GM12801 (cell line): Measurements from ENCODE around the gene MRPL51.

ENCODE experiments used
- TF ChIP-seq, protein P1 (sequence below): IDR thresholded peaks from one replicate; pipeline ENCODE4 v1.5.1; 2011; ENCODE audit warnings: control low read depth; ENCODE audit not compliant: insufficient read length; ENCODE audit errors: extremely low read depth

Gene MRPL51

DNA sequence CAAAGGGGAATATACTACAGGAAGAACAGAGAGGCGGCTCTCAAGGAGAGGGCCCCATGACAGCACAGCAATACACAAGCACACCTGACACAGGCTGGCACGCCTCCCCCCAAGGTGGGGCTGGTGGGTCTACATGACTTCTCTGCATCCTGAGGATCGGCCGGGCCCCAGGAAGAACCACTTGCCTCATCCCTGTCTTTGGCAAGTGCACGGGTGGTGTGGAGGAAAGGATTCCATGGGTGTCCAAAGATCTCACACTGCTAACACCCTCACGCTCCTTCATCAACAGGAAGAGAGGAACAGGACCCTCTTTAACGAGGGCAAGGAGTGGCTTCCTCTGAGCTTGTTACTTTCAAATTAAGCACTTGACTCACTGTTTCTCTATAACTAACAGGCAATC is 29.8 kb downstream of the MRPL51 start:
- TF ChIP-seq, protein P1, sequence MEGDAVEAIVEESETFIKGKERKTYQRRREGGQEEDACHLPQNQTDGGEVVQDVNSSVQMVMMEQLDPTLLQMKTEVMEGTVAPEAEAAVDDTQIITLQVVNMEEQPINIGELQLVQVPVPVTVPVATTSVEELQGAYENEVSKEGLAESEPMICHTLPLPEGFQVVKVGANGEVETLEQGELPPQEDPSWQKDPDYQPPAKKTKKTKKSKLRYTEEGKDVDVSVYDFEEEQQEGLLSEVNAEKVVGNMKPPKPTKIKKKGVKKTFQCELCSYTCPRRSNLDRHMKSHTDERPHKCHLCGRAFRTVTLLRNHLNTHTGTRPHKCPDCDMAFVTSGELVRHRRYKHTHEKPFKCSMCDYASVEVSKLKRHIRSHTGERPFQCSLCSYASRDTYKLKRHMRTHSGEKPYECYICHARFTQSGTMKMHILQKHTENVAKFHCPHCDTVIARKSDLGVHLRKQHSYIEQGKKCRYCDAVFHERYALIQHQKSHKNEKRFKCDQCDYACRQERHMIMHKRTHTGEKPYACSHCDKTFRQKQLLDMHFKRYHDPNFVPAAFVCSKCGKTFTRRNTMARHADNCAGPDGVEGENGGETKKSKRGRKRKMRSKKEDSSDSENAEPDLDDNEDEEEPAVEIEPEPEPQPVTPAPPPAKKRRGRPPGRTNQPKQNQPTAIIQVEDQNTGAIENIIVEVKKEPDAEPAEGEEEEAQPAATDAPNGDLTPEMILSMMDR, result no peak

DNA sequence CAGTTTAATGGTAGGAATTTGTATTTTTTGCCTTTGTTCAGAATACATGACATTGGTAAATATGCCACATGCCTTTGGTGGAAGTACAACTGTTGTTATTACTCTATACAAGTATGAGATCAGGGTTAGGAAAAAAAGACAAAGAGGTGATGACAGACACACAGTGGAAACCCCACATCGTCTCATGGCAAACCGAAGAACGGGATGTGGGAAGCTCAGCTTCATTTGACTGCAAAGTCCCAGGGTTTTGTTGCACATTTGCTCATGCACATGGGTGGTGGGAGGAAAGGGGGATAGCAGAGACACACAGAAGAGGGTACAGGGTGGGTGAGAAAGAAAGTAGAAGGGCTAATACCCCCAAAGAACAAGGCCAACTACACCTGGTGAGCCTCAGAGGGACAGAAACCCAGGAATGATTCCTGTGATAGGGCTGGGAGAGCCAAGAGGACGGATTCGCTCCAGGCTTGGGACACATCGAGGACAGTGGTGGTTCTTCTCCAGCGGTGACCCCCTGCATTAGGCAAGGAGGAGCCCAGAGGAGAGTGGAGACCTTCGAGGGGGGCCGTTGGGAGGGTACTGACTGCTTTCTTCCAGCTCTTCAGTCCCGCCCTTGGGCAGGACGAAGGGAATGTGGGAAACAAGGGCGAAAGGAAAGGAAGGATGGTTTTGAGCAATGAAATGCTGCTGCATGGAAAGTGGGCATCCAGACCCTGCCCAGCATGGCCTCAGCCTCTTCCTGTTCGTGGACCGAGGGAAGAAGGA is 30.6 kb downstream of the MRPL51 start:
- TF ChIP-seq, protein P1, result no peak

DNA sequence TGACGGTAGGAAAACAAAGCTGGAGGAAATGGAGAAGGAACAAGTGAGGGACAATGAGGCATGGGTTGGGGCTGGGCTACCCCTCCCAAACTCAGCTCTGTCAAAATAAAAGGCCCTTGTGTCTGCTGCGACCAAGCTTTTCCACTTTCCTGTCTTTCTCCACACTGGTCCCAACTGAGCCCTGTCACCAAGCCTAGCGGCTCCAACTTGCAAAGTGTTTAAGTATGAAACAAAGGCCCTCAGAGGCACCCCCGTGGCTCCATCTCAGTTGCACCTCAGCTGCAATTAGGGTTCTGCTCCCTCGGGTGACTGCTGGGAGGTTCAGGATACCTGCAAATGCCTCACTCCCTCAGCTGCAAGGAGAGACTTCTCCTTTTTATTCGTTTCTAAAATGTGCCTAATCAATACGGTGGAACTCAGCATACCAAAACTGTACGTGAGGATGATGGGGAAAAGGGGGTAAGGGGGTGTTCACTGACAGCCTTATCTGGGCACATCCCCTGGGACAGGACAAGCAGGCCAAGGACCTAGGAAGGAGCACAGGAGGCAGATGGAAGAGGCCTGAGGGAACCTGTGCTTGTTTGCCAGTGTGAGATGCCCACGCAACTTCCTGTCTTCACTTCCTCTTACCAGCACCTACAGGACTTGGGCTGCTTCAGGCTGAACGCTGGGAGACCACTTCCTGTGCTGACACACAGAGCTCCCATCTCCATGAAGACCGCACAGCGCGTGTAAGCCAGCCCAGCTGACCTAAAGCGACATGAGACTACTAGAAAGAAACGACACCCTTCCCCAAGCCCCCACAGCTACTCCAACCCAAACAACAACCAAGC is 31.4 kb downstream of the MRPL51 start:
- TF ChIP-seq, protein P1, result no peak

DNA sequence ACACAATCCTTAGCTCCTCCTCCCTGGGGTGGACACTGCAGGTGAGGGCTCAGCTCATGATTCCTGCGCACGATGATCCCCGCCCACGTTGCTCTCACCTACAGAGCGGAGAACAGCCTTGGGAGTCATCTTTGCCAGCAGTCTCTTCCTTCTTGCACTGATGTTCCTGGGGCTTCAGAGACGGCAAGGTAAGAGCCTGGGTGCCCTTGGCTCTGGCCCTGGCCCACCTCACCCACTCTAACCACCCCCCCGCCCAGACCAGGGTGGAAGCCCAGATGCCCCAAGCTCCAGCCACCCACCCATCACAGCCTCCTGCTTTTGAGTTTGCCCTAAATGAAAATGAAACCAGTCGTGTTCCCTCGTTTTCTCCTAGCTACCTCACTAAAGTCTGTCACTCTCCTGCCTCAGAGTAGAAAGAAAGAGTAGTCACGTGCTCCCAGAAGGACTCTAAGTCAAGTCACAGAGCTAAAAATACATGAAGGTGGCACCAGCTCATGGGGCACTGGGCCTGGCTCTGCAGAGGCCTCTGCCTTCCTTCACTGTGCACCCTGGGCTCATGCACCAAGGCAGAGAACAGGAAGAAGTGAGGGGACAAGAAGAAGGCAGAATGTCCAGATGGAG is 32.2 kb downstream of the MRPL51 start:
- TF ChIP-seq, protein P1, result no peak

DNA sequence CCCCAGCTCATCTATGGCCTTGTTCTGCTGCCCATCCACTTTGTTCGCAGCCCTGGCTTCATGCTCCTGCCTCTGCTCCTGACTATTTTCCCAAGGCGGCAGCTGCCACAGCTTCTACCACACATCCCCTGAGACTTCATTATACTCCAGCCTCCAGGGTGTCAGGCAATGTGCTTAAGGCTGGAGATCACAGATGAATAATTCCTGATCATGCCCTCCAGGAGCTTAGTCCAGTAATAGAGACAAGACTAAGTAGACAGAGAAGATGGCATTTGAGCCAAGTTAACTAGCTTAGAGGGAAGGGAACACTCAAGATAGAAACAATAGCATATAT is 34.1 kb downstream of the MRPL51 start:
- TF ChIP-seq, protein P1, result no peak

DNA sequence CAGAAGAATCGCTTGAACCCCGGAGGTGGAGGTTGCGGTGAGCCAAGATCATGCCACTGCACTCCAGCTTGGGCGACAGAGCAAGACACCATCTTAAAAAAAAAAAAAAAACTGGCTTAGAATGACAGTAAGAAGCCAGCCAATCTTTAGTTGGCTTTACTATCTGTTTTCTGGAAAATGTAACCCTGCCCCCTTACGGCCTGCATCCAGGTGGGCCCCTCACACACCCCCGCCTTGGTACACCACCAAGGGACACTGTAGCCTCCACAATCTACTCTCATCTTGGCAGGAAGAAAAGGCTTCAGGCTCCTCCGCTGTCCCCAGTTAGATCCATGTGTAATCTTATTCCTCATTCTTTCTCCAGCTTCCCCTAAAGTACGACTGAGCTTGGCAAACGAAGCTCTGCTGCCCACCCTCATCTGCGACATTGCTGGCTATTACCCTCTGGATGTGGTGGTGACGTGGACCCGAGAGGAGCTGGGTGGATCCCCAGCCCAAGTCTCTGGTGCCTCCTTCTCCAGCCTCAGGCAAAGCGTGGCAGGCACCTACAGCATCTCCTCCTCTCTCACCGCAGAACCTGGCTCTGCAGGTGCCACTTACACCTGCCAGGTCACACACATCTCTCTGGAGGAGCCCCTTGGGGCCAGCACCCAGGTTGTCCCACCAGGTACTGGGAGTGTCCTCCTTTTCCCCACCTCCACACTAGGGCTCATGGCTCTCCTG is 34.6 kb downstream of the MRPL51 start:
- TF ChIP-seq, protein P1, result no peak
